Hematopoietic multipotent progenitor cell treated with erythropoietin and hydrocortisone succinate and interleukin-3 and kit ligand, for 4 days (in vitro differentiated cells): Measurements from ENCODE around the gene VPS4A.
"Not testable (repeated sequence)": the region's sequence is repeated elsewhere in the genome, so short reads cannot be mapped to it uniquely, and the experiment has no call there.

Experiments used
- DNase-seq: peaks from one replicate; pipeline ENCODE4 v3.0.0-alpha.2; 2015

Gene VPS4A

GRCh38 chr16:69310653-69311532, at the start of gene VPS4A:
TSS of gene VPS4A (plus strand) at chr16:69311350. CDS start at chr16:69311512, 162 bp downstream.
- DNase-seq = peak; percentile 99

GRCh38 chr16:69266334-69267063, 44.7 kb upstream of the VPS4A start:
- DNase-seq = no peak

- DNase-seq = peak; percentile 14
Observed at GRCh38 chr16:69267633-69268032, 43.5 kb upstream of the VPS4A start.

- peak; percentile 71 for DNase-seq
Observed at GRCh38 chr16:69270395-69270794, 40.8 kb upstream of the VPS4A start.

GRCh38 chr16:69270831-69271230, 40.3 kb upstream of the VPS4A start:
- DNase-seq = no peak

- DNase-seq = no peak
Observed at GRCh38 chr16:69273009-69273408, 38.1 kb upstream of the VPS4A start.

GRCh38 chr16:69274699-69275235, 36.4 kb upstream of the VPS4A start:
- DNase-seq = no peak

- DNase-seq = no peak
Observed at GRCh38 chr16:69276148-69277115, 34.7 kb upstream of the VPS4A start.

GRCh38 chr16:69277413-69277812, 33.7 kb upstream of the VPS4A start:
- no peak for DNase-seq

- no peak for DNase-seq
Observed at GRCh38 chr16:69283851-69284250, 27.3 kb upstream of the VPS4A start.

GRCh38 chr16:69285240-69285639, 25.9 kb upstream of the VPS4A start:
- DNase-seq = no peak

GRCh38 chr16:69286941-69287713, 24.0 kb upstream of the VPS4A start:
- DNase-seq = peak; percentile 86

GRCh38 chr16:69291657-69292056, 19.5 kb upstream of the VPS4A start:
- not testable (repeated sequence) for DNase-seq

GRCh38 chr16:69293401-69293800, 17.7 kb upstream of the VPS4A start:
- no peak for DNase-seq

GRCh38 chr16:69294051-69294450, 17.1 kb upstream of the VPS4A start:
- DNase-seq = no peak

GRCh38 chr16:69296771-69297170, 14.4 kb upstream of the VPS4A start:
- DNase-seq = not testable (repeated sequence)

- no peak for DNase-seq
Observed at GRCh38 chr16:69298261-69298660, 12.9 kb upstream of the VPS4A start.

- DNase-seq = no peak
Observed at GRCh38 chr16:69301187-69301586, 10.0 kb upstream of the VPS4A start.

- no peak for DNase-seq
Observed at GRCh38 chr16:69301861-69302260, 9.3 kb upstream of the VPS4A start.

- DNase-seq = no peak
Observed at GRCh38 chr16:69302301-69302700, 8.8 kb upstream of the VPS4A start.

- DNase-seq = no peak
Observed at GRCh38 chr16:69306031-69306430, 5.1 kb upstream of the VPS4A start.

GRCh38 chr16:69307091-69307490, 4.1 kb upstream of the VPS4A start:
- no peak for DNase-seq
